ENCODE measurements around the gene SNX10. TPM values are rescaled to one million over a fixed set of nuclear protein-coding genes. Genes with fewer than 3 reads are reported as not detected.

SNX10 gene
- total RNA-seq, 3 donors from 2014 or later, result 18.5 to 22.6 (median 18.9) TPM

- Mint-ChIP-seq H3K36me3 (ENCODE audit: insufficient read depth) (peaks cover 14% of the 10 kb centered on the region), H3K4me1 (ENCODE audit: low read depth) (peaks cover 5% of the 10 kb centered on the region), H3K4me3 (peak overlapping the region; percentile 74), H3K9me3 (no peaks in the 10 kb centered on the region), H3K27me3 (ENCODE audit: low read depth) (peaks cover 27% of the 10 kb centered on the region)
- DNase-seq (peak; percentile 11), ATAC-seq (peak; percentile 53 to 57)
Observed at GRCh38 chr7:26376175-26376917, 84.7 kb downstream of the SNX10 start.

- no peak for DNase-seq
- peaks cover 5% of the 10 kb centered on the region for H3K4me1 Mint-ChIP-seq (ENCODE audit: low read depth)
- H3K9me3 Mint-ChIP-seq, result no peaks in the 10 kb centered on the region
Observed at GRCh38 chr7:26378016-26378415, 86.4 kb downstream of the SNX10 start.

GRCh38 chr7:26379711-26380110, 88.0 kb downstream of the SNX10 start:
- H3K36me3 Mint-ChIP-seq (ENCODE audit: insufficient read depth), result no peaks in the 10 kb centered on the region
- ATAC-seq (no peak), DNase-seq (no peak)
- peaks cover 5% of the 10 kb centered on the region for H3K4me1 Mint-ChIP-seq (ENCODE audit: low read depth)
- no peak overlapping the region for H3K4me3 Mint-ChIP-seq
- H3K9me3 Mint-ChIP-seq, result no peaks in the 10 kb centered on the region
- peaks cover 19% of the 10 kb centered on the region for H3K27me3 Mint-ChIP-seq (ENCODE audit: low read depth)

More at GRCh38 chr7:26378016-26378415, 86.4 kb downstream of the SNX10 start:
- peaks cover 2% of the 10 kb centered on the region for H3K36me3 Mint-ChIP-seq (ENCODE audit: insufficient read depth)
- H3K27me3 Mint-ChIP-seq (ENCODE audit: low read depth), result peaks cover 23% of the 10 kb centered on the region
- ATAC-seq, result no peak
- H3K4me3 Mint-ChIP-seq, result no peak overlapping the region

GRCh38 chr7:26381476-26382353, 90.1 kb downstream of the SNX10 start:
- H3K4me1 Mint-ChIP-seq (ENCODE audit: low read depth), result peaks cover 3% of the 10 kb centered on the region
- H3K4me3 Mint-ChIP-seq, result no peak overlapping the region
- H3K9me3 Mint-ChIP-seq, result no peaks in the 10 kb centered on the region
- peaks cover 26% of the 10 kb centered on the region for H3K27me3 Mint-ChIP-seq (ENCODE audit: low read depth)
- DNase-seq, result no peak
- ATAC-seq, result no peak
- H3K36me3 Mint-ChIP-seq (ENCODE audit: insufficient read depth), result no peaks in the 10 kb centered on the region

- Mint-ChIP-seq H3K9me3 (no peaks in the 10 kb centered on the region), H3K4me3 (no peak overlapping the region), H3K4me1 (ENCODE audit: low read depth) (no peaks in the 10 kb centered on the region), H3K27me3 (ENCODE audit: low read depth) (peaks cover 31% of the 10 kb centered on the region), H3K36me3 (ENCODE audit: insufficient read depth) (no peaks in the 10 kb centered on the region)
- DNase-seq (no peak), ATAC-seq (no peak)
Observed at GRCh38 chr7:26385240-26385639, 93.6 kb downstream of the SNX10 start.

GRCh38 chr7:26387731-26388130, 96.1 kb downstream of the SNX10 start:
- ATAC-seq (no peak), DNase-seq (no peak)
- no peaks in the 10 kb centered on the region for H3K36me3 Mint-ChIP-seq (ENCODE audit: insufficient read depth)
- no peak overlapping the region for H3K4me3 Mint-ChIP-seq
- H3K27me3 Mint-ChIP-seq (ENCODE audit: low read depth), result peaks cover 37% of the 10 kb centered on the region
- no peaks in the 10 kb centered on the region for H3K9me3 Mint-ChIP-seq
- H3K4me1 Mint-ChIP-seq (ENCODE audit: low read depth), result no peaks in the 10 kb centered on the region

- H3K27me3 Mint-ChIP-seq (ENCODE audit: low read depth), result peaks cover 39% of the 10 kb centered on the region
- no peaks in the 10 kb centered on the region for H3K36me3 Mint-ChIP-seq (ENCODE audit: insufficient read depth)
- DNase-seq (no peak), ATAC-seq (no peak)
- H3K9me3 Mint-ChIP-seq, result no peaks in the 10 kb centered on the region
- no peaks in the 10 kb centered on the region for H3K4me1 Mint-ChIP-seq (ENCODE audit: low read depth)
- no peak overlapping the region for H3K4me3 Mint-ChIP-seq
Observed at GRCh38 chr7:26388256-26388655, 96.6 kb downstream of the SNX10 start.

GRCh38 chr7:26390016-26390415, 98.4 kb downstream of the SNX10 start:
- no peaks in the 10 kb centered on the region for H3K9me3 Mint-ChIP-seq
- ATAC-seq (no peak), DNase-seq (no peak)
- no peak overlapping the region for H3K4me3 Mint-ChIP-seq
- no peaks in the 10 kb centered on the region for H3K4me1 Mint-ChIP-seq (ENCODE audit: low read depth)
- peaks cover 44% of the 10 kb centered on the region for H3K27me3 Mint-ChIP-seq (ENCODE audit: low read depth)
- no peaks in the 10 kb centered on the region for H3K36me3 Mint-ChIP-seq (ENCODE audit: insufficient read depth)

- no peak for DNase-seq
- no peak for ATAC-seq
- Mint-ChIP-seq H3K36me3 (ENCODE audit: insufficient read depth) (no peaks in the 10 kb centered on the region), H3K4me1 (ENCODE audit: low read depth) (peaks cover 6% of the 10 kb centered on the region), H3K27me3 (ENCODE audit: low read depth) (peaks cover 48% of the 10 kb centered on the region), H3K9me3 (no peaks in the 10 kb centered on the region), H3K4me3 (no peak overlapping the region)
Observed at GRCh38 chr7:26393818-26394217, 102.2 kb downstream of the SNX10 start.

- H3K36me3 Mint-ChIP-seq (ENCODE audit: insufficient read depth), result no peaks in the 10 kb centered on the region
- H3K4me3 Mint-ChIP-seq, result peak overlapping the region; percentile 75
- peaks cover 11% of the 10 kb centered on the region for H3K4me1 Mint-ChIP-seq (ENCODE audit: low read depth)
- H3K9me3 Mint-ChIP-seq, result no peaks in the 10 kb centered on the region
- DNase-seq (no peak), ATAC-seq (no peak)
- peaks cover 55% of the 10 kb centered on the region for H3K27me3 Mint-ChIP-seq (ENCODE audit: low read depth)
Observed at GRCh38 chr7:26397332-26397731, 105.7 kb downstream of the SNX10 start.

- Mint-ChIP-seq H3K4me1 (ENCODE audit: low read depth) (peaks cover 11% of the 10 kb centered on the region), H3K9me3 (no peaks in the 10 kb centered on the region), H3K36me3 (ENCODE audit: insufficient read depth) (no peaks in the 10 kb centered on the region), H3K4me3 (peak overlapping the region; percentile 75), H3K27me3 (ENCODE audit: low read depth) (peaks cover 55% of the 10 kb centered on the region)
- DNase-seq (no peak), ATAC-seq (peak; percentile 50 to 52)
Observed at GRCh38 chr7:26397796-26398426, 106.2 kb downstream of the SNX10 start.

- Mint-ChIP-seq H3K9me3 (no peaks in the 10 kb centered on the region), H3K36me3 (ENCODE audit: insufficient read depth) (no peaks in the 10 kb centered on the region), H3K4me1 (ENCODE audit: low read depth) (peaks cover 11% of the 10 kb centered on the region), H3K4me3 (peak overlapping the region; percentile 75), H3K27me3 (ENCODE audit: low read depth) (peaks cover 52% of the 10 kb centered on the region)
- peak; percentile 85 to 90 for ATAC-seq
- DNase-seq, result no peak
Observed at GRCh38 chr7:26398427-26398755, 106.7 kb downstream of the SNX10 start.

GRCh38 chr7:26398756-26399509, 107.3 kb downstream of the SNX10 start:
- peak; percentile 55 to 63 for ATAC-seq

GRCh38 chr7:26399736-26400135, 108.1 kb downstream of the SNX10 start:
- no peaks in the 10 kb centered on the region for H3K9me3 Mint-ChIP-seq
- peaks cover 48% of the 10 kb centered on the region for H3K27me3 Mint-ChIP-seq (ENCODE audit: low read depth)
- no peak for DNase-seq
- ATAC-seq, result no peak
- no peaks in the 10 kb centered on the region for H3K36me3 Mint-ChIP-seq (ENCODE audit: insufficient read depth)
- peaks cover 11% of the 10 kb centered on the region for H3K4me1 Mint-ChIP-seq (ENCODE audit: low read depth)
- H3K4me3 Mint-ChIP-seq, result no peak overlapping the region

More at GRCh38 chr7:26398756-26399509, 107.3 kb downstream of the SNX10 start:
- Mint-ChIP-seq H3K4me1 (ENCODE audit: low read depth) (peaks cover 11% of the 10 kb centered on the region), H3K9me3 (no peaks in the 10 kb centered on the region), H3K36me3 (ENCODE audit: insufficient read depth) (no peaks in the 10 kb centered on the region), H3K27me3 (ENCODE audit: low read depth) (peaks cover 48% of the 10 kb centered on the region), H3K4me3 (peak overlapping the region; percentile 86)
- DNase-seq, result no peak

All from activated T-cell treated with anti-CD3 and anti-CD28 coated beads, Interleukin-2, amount 50 U/mL, for 4 hours (primary cell).